Activated CD4-positive, alpha-beta T cell treated with anti-CD3 and anti-CD28 coated beads, Interleukin-2, amount 10 ng/mL, durations not matched to agents 24 days and 14 days (primary cell): ENCODE measurements around the gene LZTR1. TPM values are rescaled to one million over a fixed set of nuclear protein-coding genes. Genes with fewer than 3 reads are reported as not detected.

Source experiments
- DNase-seq: peaks from one replicate; pipeline ENCODE4 v3.0.0; 2022
- H3K27ac Mint-ChIP-seq: one replicate; pipeline ENCODE4 v1.8.0; 2022; ENCODE audit warnings: mild to moderate bottlenecking, mixed read lengths
- H3K27me3 Mint-ChIP-seq: one replicate; pipeline ENCODE4 v1.8.0; 2022; ENCODE audit warnings: mixed read lengths
- H3K36me3 Mint-ChIP-seq: one replicate; pipeline ENCODE4 v1.8.0; 2022; ENCODE audit warnings: low read depth, mild to moderate bottlenecking, mixed read lengths
- H3K4me1 Mint-ChIP-seq: one replicate; pipeline ENCODE4 v1.8.0; 2021; ENCODE audit warnings: mixed read lengths
- H3K4me3 Mint-ChIP-seq: one replicate; pipeline ENCODE4 v1.8.0; 2022; ENCODE audit warnings: mild to moderate bottlenecking, moderate library complexity, mixed read lengths
- H3K9me3 Mint-ChIP-seq: one replicate; pipeline ENCODE4 v1.8.0; 2021; ENCODE audit warnings: mixed read lengths
- intact Hi-C: fragments of 100-400 bp; cut with micrococcal nuclease; formaldehyde crosslinking; loops from one replicate; pipeline ENCODE4 v1.15.1; 2023
- total RNA-seq: library from RNA; stranded (reverse); gene quantifications from 2 replicates; pipeline ENCODE4 v1.2.3, GENCODE V29; 2022

The LZTR1 gene
- total RNA-seq, 1 donor from 2014 or later, result 69.9 TPM

DNA sequence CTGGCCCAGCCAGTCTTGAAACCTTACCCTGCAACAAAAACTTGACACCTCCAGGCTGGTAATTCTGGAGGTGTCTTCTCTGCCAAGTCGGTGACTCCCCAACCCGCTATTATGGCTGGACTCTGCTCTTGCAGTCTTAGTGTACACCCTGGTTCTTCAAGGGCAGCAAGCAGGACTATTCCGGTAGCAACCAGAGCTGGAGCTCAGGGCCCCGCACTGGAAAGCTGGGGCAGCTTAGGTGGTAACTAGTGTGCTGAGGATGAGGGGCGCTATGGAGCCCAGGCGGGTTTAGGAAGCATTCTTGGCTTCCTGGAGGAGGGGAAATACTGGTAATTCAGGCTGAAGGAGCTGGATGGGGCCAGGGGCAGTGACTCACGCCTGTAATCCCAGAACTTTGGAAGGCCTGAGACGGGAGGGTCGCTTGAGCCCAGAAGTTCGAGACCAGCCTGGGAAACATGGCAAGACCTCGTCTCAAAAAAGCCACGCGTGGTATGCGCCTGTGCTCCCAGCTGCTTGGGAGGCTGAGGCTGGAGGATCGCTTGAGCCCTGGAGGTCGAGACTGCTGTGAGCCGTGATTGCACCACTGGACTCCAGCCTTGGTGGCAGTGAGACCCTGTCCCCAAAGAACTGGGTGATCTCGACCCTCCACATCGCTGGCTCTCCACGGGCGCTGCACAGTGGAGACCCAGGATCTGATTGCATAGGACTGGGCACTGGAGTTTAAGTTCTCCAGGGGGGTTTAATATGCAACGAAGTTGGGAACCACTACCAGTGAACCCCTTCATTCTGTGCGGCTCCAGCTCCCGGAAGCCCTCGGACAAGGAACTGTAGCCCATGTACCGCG lies 25.6 kb upstream of the LZTR1 start:
- H3K4me1 Mint-ChIP-seq, result peaks cover 7% of the 10 kb centered on the region
- H3K9me3 Mint-ChIP-seq, result no peaks in the 10 kb centered on the region
- peaks cover 23% of the 10 kb centered on the region for H3K27me3 Mint-ChIP-seq
- DNase-seq, result no peak
- H3K36me3 Mint-ChIP-seq, result peaks cover 21% of the 10 kb centered on the region
- H3K4me3 Mint-ChIP-seq, result peak overlapping the region; percentile 51
- intact Hi-C loops, result no loop called here
- no peak overlapping the region for H3K27ac Mint-ChIP-seq

DNA sequence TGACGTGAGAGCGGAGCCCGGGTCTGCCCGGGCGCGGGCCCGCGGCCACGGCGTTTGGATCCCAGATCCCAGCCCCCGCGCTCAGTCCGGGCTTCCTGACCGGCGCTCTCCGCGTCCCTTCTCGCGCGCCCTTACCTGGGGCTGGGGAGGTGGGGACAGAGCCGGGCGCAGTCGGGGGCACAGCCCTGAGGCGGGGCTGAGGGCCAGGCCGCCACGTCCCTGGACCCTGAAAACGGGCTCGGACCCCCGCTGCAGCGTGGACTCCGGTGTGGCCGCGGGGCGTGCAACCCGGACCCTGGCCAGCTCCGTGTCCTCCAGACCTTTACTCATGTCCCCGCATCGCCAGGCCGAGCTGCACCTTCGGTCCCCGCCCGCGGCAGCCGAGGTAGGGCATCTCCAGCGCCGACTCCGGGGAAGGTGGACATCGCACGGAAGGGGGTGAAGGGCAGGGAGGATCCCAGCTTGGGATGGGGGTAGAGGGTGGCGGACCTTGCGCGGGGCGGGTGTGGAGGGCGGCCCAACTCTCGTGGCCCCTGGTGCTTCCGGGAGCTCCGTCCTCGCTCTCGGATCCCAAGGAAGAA lies 24.9 kb upstream of the LZTR1 start:
- peaks cover 17% of the 10 kb centered on the region for H3K36me3 Mint-ChIP-seq
- H3K27me3 Mint-ChIP-seq, result peaks cover 23% of the 10 kb centered on the region
- H3K4me3 Mint-ChIP-seq, result peak overlapping the region; percentile 65
- peaks cover 12% of the 10 kb centered on the region for H3K4me1 Mint-ChIP-seq
- no peaks in the 10 kb centered on the region for H3K9me3 Mint-ChIP-seq
- no peak for DNase-seq
- no peak overlapping the region for H3K27ac Mint-ChIP-seq
- intact Hi-C loops, result no loop called here

DNA sequence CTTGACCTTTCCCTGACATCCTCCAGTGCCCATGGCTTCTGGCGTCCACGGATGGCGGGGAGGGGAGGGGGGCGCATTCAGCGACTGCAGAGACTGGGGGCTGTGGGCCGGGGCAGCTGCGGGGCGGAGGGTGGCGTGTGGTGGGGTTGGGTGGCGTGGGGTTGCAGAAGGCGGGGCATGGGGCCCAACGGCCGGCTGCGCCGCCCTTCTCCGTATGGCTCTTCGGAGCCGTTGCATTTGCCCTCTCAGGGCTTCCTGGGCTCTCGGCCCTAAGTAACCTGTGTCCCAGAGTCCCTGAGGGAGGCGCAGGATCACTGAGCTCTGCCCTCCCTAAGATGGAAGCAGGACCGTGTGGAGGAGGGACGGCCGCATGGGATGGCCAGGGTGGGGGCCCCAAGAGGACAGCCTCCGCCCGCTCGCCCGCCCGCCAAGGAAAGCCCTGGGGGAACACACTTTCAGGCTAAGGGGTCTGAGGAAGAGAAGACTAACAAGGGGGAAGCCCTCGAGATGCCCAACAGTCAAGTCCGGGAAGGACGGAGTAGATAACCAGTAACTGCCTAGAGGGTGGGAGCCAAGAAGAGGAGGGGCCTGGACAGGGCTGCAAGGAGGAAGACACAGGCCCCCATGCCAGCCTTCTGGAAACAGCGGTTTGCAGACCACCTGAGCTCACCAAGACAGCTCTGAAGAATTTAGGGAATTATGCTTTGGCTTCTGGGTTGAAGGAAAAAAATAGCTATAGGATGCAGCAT lies 24.2 kb upstream of the LZTR1 start:
- Mint-ChIP-seq H3K4me1 (peaks cover 12% of the 10 kb centered on the region), H3K27ac (no peak overlapping the region), H3K9me3 (no peaks in the 10 kb centered on the region), H3K36me3 (peaks cover 11% of the 10 kb centered on the region), H3K4me3 (peak overlapping the region; percentile 65), H3K27me3 (peaks cover 23% of the 10 kb centered on the region)
- intact Hi-C loops, result no loop called here
- no peak for DNase-seq

DNA sequence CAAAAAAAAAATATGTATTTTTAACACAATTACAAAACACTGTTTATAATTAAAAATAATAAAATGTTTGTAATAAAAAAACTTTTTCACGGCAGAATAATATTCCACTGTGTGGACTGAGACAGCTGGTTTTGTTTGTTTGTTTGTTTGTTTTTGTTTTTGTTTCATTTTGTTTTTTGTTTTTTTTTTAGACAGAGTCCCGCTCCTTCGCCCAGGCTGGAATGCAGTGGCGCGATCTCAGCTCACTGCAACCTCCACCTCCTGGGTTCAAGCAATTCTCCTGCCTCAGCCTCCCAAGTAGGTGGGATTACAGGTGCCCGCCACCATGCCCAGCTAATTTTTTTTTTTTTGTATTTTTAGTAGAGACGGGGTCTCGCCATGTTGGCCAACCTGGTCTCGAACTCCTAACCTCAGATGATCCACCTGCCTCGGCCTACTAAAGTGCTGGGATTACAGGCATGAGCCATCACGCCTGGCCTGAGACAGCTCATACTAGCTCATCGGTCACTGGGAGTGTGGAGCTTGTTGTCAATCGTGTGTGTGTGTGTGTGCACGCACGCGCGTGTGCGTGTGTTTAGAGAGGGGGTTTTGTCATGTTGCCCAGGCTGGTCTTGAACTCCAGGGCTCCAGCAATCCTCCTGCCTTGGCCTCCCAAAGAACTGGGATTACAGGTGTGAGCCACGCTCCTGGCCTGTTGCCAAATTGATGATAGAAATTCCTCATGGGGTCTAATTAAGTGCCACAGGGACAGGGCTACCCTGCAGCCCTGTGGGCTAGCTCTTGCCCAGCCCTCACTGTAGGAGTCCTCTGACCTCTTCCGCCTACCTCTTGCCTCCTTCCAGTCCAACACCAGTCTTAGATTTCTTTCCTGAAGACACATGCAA lies 22.3 kb upstream of the LZTR1 start:
- intact Hi-C loops, result loop anchor here (5.0 kb wide), 1 partner anchor 42 kb away; the partner anchor contains the start of gene THAP7
- H3K9me3 Mint-ChIP-seq, result no peaks in the 10 kb centered on the region
- peaks cover 16% of the 10 kb centered on the region for H3K4me1 Mint-ChIP-seq
- H3K4me3 Mint-ChIP-seq, result no peak overlapping the region
- H3K36me3 Mint-ChIP-seq, result no peaks in the 10 kb centered on the region
- no peak overlapping the region for H3K27ac Mint-ChIP-seq
- no peak for DNase-seq
- peaks cover 36% of the 10 kb centered on the region for H3K27me3 Mint-ChIP-seq

DNA sequence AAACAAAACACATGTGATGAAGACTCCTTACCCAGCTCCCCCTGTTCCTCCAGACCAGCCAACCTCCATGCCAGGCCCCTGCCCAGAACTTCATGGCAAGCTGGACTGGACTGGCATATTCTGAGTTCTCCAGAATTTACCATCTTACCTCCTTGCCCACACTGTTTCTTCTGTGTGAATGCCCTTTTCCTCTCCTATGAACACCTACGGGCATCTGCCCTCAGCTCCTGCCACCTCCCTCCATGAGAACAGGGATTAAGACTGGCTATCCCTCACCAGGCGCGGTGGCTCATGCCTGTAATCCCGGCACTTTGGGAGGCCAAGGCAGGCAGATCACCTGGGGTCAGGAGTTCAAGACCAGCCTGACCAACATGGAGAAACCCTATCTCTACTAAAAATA lies 21.5 kb upstream of the LZTR1 start:
- no peaks in the 10 kb centered on the region for H3K9me3 Mint-ChIP-seq
- peaks cover 16% of the 10 kb centered on the region for H3K4me1 Mint-ChIP-seq
- DNase-seq, result no peak
- no peak overlapping the region for H3K27ac Mint-ChIP-seq
- peaks cover 38% of the 10 kb centered on the region for H3K27me3 Mint-ChIP-seq
- intact Hi-C loops, result loop anchor here (5.0 kb wide), 1 partner anchor 42 kb away; the partner anchor contains the start of gene THAP7
- no peak overlapping the region for H3K4me3 Mint-ChIP-seq
- H3K36me3 Mint-ChIP-seq, result no peaks in the 10 kb centered on the region

DNA sequence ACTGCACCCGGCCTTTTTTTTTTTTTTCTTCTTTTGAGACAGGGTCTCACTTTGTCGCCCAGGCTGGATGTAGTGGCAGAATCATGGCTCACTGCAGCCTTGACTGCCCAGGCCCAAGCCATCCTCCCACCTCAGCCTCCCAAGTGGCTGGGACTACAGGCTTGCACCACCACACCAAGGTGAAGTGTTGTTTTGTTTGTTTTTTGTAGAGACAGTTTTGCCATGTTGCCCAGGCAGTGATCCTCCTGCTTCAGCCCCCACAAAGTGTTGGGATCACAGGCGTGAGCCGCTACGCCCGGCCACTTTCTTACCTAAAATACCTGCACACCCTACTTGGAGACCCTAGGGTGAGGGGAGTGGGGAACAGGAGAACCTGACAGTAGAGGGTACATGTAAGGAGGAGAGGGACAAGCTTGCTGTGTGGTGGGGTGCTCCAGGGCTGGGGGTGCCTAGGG lies 19.6 kb upstream of the LZTR1 start:
- intact Hi-C loops, result loop anchor here (5.0 kb wide), 1 partner anchor 40 kb away; the partner anchor contains the start of gene THAP7
- Mint-ChIP-seq H3K36me3 (no peaks in the 10 kb centered on the region), H3K4me3 (no peak overlapping the region), H3K9me3 (no peaks in the 10 kb centered on the region), H3K27ac (no peak overlapping the region), H3K4me1 (peaks cover 13% of the 10 kb centered on the region), H3K27me3 (peaks cover 38% of the 10 kb centered on the region)
- DNase-seq, result no peak

DNA sequence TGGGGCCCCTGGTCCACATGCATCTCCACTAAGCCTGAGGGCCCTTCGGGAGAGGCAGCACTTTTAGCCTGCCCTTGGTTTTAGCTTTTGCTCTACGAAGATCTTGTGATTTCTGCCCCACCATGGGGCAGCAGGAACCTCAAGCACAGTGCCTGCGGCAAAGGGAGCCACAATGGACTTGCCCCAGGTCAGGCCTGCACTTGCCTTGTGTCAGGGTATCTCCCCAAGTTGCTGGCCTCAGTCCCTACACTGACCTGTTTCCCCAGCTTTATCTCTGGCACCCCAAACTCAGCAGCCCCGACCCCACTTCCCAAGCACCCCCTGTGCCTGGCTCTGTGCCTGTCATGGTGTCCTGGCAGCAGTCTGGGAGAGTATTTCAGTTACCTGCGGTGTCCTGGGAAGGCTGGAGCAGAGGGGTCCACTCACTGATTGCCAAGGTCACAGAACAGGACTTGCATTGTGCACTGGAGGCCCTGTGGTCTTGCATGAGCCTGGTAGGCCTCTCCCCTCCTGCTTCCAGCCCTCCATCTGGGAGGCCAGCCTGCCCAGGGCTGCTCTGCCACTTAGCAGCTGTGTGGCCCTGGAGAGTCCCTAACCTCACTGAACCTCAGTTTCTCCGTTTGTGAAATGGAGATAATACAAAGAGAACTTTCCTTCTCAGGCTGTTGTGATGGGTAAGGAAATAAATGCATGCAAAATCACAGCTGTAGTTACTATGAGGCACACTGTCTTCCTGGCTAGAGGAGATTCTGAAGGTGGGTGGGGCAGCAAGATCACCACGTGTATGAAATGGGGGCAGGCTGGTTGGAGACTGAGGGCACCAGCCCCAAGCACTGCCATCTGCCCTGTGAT lies 18.7 kb upstream of the LZTR1 start:
- H3K9me3 Mint-ChIP-seq, result no peaks in the 10 kb centered on the region
- intact Hi-C loops, result loop anchor here (5.0 kb wide), 1 partner anchor 39 kb away; the partner anchor contains the start of gene THAP7
- H3K27me3 Mint-ChIP-seq, result peaks cover 30% of the 10 kb centered on the region
- H3K4me3 Mint-ChIP-seq, result no peak overlapping the region
- H3K36me3 Mint-ChIP-seq, result no peaks in the 10 kb centered on the region
- H3K4me1 Mint-ChIP-seq, result peaks cover 10% of the 10 kb centered on the region
- DNase-seq, result no peak
- no peak overlapping the region for H3K27ac Mint-ChIP-seq

DNA sequence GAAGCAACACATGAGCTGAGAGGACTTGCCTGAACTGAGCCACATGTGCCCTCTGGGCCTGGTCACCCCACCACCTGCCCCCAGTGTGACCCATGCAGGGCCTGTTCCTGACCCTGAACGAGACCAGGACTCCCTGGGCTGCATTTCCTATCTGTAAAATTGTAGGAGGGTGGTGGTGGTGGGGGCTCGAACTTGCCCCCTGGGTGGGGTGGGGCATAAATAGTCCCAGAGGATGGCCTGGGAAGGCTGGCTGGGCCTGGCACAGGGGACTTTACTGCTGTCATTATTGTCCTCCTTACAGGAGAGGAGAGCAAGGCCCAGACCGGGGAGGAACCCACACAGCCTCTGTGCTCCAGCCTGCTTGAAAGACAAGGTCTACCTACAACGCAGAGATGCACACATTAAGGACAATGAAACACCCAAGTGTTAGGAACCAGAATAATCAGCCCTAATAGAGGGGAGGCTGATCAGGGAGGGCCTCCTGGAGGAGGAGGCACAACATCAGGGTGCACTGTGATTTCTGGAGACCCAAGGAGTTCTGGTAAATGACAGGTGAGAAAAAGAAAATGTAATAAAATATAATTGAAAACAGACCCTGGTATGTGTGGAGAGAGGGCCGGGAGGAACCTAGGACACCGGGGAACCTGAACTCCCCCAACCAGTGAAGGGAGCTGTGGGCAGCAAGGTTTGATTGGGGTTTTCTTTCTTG lies 17.9 kb upstream of the LZTR1 start:
- H3K4me1 Mint-ChIP-seq, result peaks cover 10% of the 10 kb centered on the region
- H3K27ac Mint-ChIP-seq, result no peak overlapping the region
- H3K36me3 Mint-ChIP-seq, result no peaks in the 10 kb centered on the region
- H3K9me3 Mint-ChIP-seq, result no peaks in the 10 kb centered on the region
- intact Hi-C loops, result loop anchor here (5.0 kb wide), 1 partner anchor 38 kb away; the partner anchor contains the start of gene THAP7
- no peak for DNase-seq
- H3K4me3 Mint-ChIP-seq, result peak overlapping the region; percentile 46
- H3K27me3 Mint-ChIP-seq, result peaks cover 29% of the 10 kb centered on the region

DNA sequence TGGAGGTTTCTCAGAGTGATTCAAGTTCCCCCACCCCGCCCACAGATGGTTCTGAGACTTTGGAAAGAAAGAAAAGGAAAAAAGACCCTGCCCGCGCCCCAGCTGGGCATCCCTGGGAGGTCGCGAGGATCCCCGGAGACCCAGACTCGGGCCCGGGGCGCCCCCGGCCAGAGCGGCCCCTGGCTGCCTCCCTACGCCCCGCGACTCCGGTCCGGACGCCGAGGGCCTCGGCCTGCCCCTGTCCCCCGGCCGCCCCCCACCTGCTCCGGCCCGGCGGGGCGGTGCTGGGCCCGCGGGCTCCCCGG lies 17.3 kb upstream of the LZTR1 start:
- no peaks in the 10 kb centered on the region for H3K9me3 Mint-ChIP-seq
- intact Hi-C loops, result loop anchor here (5.0 kb wide), 1 partner anchor 38 kb away; the partner anchor contains the start of gene THAP7
- peaks cover 29% of the 10 kb centered on the region for H3K27me3 Mint-ChIP-seq
- H3K4me1 Mint-ChIP-seq, result peaks cover 10% of the 10 kb centered on the region
- no peak overlapping the region for H3K27ac Mint-ChIP-seq
- peak overlapping the region; percentile 46 for H3K4me3 Mint-ChIP-seq
- H3K36me3 Mint-ChIP-seq, result no peaks in the 10 kb centered on the region
- no peak for DNase-seq

DNA sequence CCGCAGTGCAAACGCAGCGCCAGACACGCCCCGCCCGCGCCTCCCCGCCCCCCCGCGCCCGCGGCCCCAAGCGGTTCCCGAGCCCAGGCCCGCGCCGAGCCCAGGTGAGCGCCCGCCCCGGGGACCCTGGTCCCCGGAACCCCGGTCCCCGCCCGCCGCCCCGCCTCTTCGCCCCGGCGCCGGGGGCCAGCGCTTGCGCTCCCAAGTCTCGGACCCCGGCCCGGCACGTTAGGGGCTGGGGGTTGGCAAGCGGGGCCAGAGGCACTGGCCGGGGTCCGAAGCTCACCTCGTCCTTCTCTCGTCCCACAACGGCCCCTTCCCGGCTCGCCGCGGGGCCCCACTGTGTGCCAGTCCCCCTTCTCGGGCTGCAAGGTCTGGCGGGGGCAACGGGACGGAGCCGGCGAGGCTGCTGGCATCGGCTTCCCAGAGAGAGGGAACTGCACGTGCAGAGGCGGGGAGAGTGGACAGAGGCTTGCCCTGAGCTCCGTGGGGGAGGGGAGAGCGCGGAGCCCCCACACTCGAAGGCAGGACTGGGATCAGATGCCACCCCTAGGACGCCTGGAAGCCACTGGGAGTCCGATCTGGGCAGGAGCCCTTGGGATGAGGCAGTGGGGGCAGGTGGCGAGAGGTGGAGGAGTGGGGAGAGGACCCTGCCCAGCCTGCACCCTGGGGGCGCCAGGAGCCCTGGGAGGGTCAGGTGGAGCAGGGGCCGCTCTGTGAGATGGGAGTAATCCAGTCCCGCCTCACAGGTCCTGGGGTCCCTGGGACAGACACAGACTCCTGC lies 16.8 kb upstream of the LZTR1 start:
- intact Hi-C loops, result no loop called here
- peaks cover 10% of the 10 kb centered on the region for H3K4me1 Mint-ChIP-seq
- peaks cover 25% of the 10 kb centered on the region for H3K27me3 Mint-ChIP-seq
- DNase-seq, result no peak
- H3K4me3 Mint-ChIP-seq, result peak overlapping the region; percentile 40
- H3K36me3 Mint-ChIP-seq, result no peaks in the 10 kb centered on the region
- H3K27ac Mint-ChIP-seq, result no peak overlapping the region
- H3K9me3 Mint-ChIP-seq, result no peaks in the 10 kb centered on the region

DNA sequence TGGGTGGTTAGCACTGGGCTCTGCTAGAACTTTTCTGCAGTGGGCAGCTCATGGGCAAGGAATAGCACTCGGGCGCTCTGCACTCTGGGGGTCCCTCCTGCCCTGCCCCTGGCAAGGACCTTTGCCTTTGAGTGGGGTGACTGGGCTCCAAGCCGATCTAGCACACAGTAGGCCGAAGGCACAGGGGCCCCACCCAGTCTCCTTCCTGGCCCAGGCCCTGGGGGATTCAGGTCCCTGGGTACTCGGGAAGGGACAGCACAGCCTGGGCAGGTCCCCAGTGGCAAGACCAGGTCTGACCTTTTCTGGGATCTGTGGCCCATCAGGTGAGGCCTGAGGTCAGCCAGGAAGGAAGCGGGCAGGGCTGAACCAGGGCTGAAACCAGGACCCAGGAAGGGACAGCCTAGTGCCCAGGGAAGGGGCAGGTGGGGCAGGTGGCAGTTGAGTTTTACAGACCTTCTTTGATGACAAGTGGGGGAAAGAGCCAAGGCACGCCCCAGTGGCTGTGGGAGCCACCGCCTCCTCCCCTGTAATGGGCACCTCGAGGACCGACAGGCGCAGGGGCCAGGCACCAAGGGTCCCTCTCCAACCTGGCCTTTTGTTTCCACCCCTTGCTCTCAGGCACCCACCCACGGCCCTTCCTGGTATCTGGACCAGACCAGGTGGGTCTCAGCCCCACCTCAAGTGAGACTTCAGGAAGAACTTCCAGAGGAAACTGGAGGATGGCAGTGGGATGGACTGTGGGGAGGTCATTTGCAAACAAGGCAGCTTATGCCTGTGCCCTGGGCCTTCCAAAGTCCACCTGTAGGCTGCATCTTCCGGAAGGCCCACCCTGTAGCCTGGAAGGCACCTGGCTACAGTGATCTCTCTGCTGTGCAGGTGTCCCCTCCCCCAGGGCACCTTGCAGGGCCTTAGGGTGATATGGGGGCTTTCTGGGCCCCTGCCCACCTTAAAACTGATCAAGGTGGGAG lies 15.9 kb upstream of the LZTR1 start:
- Mint-ChIP-seq H3K4me3 (no peak overlapping the region), H3K36me3 (no peaks in the 10 kb centered on the region), H3K4me1 (peaks cover 10% of the 10 kb centered on the region), H3K9me3 (no peaks in the 10 kb centered on the region), H3K27me3 (peaks cover 21% of the 10 kb centered on the region), H3K27ac (no peak overlapping the region)
- intact Hi-C loops, result no loop called here
- DNase-seq, result no peak
